Astrocyte of the cerebellum (primary cell): ENCODE results near the gene ARV1.

Experiments used
- DNase-seq: peaks from one replicate; pipeline ENCODE4 v3.0.0-alpha.2; 2011; ENCODE audit warnings: low read depth
- H3K4me3 ChIP-seq: 2 replicates; pipeline ENCODE4 v1.5.1; 2011; ENCODE audit warnings: mild to moderate bottlenecking, low read depth, low read length, moderate library complexity
- in situ Hi-C: cut with HindIII; loops from 2 replicates; pipeline ENCODE4 v1.10.0; 2017; ENCODE audit warnings: low sequenced_read_pairs
- TF ChIP-seq, protein P1 (sequence below): IDR thresholded peaks from 2 replicates; pipeline ENCODE4 v1.5.1; 2012; ENCODE audit warnings: low read length, low read depth, moderate library complexity, mild to moderate bottlenecking; ENCODE audit errors: missing control alignments

The ARV1 gene

DNA sequence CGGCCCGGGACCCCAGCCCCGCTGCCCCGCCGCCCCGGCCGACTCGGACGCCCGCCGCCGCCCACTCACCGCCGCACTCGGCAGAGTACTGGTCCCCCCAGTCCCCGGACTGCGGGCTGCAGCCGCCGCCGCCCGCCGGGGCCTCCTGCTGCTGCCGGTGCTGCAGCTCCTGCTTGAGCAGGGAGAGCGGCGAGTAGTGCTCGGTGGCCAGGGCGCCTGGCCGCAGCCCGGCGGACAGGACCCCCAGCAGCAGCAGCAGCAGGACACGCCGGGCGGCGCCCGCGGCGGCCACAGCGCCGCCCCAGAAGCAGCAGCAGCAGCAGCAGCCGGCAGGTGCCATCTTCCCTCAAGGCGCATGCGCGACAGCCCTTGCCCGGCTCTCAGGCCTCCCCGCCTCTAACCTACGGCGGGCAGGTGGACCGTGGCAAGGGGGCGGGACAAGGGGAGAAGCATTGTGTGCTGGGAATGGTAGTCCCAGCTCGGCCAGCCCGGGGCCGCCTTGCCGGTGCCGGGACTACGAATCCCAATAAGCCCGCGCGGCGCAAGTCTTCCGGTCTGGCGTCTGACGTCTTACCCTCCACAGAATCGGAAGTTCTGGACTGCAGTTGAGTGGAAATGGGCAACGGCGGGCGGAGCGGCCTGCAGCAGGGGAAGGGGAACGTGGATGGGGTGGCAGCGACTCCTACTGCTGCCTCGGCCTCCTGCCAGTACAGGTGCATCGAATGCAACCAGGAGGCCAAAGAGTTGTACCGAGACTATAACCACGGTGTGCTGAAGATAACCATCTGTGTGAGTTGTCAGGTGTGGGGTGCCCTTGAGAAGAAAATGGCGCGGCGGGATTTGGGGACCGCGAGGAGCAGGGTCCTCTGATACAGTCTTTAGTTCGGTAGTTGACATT lies at the start of gene ARV1, which contains the start of gene TTC13:
Gene ARV1 (plus strand): TSS at position 604 of the 898 bp plus-strand sequence. CDS start 12 bp downstream, at position 616.
Gene TTC13 (minus strand): TSS at position 371 of the 898 bp plus-strand sequence. CDS start 31 bp downstream, at position 340.
- TF ChIP-seq, protein P1, sequence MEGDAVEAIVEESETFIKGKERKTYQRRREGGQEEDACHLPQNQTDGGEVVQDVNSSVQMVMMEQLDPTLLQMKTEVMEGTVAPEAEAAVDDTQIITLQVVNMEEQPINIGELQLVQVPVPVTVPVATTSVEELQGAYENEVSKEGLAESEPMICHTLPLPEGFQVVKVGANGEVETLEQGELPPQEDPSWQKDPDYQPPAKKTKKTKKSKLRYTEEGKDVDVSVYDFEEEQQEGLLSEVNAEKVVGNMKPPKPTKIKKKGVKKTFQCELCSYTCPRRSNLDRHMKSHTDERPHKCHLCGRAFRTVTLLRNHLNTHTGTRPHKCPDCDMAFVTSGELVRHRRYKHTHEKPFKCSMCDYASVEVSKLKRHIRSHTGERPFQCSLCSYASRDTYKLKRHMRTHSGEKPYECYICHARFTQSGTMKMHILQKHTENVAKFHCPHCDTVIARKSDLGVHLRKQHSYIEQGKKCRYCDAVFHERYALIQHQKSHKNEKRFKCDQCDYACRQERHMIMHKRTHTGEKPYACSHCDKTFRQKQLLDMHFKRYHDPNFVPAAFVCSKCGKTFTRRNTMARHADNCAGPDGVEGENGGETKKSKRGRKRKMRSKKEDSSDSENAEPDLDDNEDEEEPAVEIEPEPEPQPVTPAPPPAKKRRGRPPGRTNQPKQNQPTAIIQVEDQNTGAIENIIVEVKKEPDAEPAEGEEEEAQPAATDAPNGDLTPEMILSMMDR, result no peak
- peak within 1 kb of the TSS; percentile 67 for H3K4me3 ChIP-seq
- DNase-seq, result peak; percentile 96
- in situ Hi-C loops, result no loop called here

DNA sequence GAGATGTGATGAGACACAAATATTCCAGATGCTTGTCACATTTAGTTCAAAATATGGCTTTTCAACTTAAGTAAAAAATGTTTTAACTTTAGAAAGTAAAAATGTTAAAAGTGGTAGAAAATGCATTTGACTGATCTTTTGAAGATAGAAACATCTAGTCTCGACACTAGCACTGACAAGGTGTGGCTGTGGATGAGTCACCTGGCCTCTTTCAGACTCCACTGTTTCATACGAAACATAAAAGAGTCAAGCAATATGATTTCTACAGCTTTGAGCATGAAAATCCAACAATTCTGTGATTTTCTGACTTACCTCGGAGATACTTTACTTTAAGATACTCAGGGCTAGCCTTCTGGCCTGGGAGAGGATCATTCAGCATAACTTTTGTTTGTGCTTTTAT lies 47.9 kb upstream of the ARV1 start:
- no peak overlapping the region for H3K4me3 ChIP-seq
- TF ChIP-seq, protein P1, result no peak
- in situ Hi-C loops, result loop anchor here (25.0 kb wide), 1 partner anchor 281 kb away; no protein-coding TSS in a partner anchor
- DNase-seq, result no peak

DNA sequence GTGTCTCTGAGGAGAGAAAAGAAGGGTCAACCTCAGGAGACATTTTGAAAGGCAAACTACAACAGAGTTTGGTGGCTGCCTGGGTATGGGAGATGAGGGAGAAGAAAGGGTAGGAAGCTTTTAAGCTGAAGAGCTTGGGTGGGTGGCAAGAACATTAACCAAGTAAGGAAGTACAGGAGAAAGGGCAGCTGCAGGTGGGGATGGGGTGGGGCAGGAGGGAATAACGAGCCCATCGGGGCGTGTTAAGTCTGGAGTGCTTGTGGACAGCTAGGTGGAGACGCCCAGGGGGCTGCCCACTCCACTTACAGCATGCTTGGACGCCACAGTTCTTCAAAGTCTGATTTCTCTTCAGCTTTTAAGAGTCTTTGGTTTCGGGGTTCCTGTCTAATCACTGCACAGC lies 43.0 kb upstream of the ARV1 start:
- TF ChIP-seq, protein P1, result no peak
- in situ Hi-C loops, result loop anchor here (25.0 kb wide), 1 partner anchor 276 kb away; no protein-coding TSS in a partner anchor
- DNase-seq, result no peak
- no peak overlapping the region for H3K4me3 ChIP-seq

DNA sequence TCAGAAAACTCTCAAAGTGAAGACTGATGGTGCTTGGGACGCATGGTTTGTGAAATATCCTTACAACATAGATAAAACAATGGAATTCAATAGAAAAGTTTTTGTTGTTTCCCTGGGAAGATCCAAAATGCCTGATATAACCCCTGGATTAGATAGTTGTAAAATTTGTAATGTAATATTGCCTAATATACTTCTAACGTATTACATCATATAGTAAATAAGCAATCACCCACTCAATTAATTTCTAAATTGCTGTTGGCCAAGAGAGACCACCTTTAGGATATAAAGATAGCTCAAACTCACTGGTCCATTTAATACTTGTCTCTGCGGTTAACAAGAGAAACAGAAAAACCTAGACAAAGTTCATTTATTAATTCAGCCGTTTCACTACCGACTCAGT lies 42.4 kb upstream of the ARV1 start:
- H3K4me3 ChIP-seq, result no peak overlapping the region
- TF ChIP-seq, protein P1, result no peak
- no peak for DNase-seq
- in situ Hi-C loops, result loop anchor here (25.0 kb wide), 1 partner anchor 276 kb away; no protein-coding TSS in a partner anchor

DNA sequence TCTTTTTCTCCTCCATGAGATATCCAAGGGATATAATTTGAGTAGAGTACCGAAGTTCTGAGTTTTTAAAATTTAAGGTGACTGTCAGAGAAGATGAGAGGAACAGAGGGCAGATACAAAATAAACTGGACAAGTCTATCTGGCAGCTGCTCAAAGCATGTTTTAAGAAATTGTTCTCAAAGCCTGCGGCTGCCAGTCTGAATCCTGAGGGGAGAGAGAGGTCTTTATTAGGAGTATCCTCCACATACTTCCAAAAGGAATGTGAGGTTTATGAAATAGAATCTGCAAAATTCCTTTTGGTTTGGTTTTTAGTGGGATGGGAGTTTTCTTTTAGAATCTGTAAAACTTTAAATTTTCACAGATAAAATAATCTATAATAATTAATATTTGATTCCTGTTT lies 41.5 kb upstream of the ARV1 start:
- no peak overlapping the region for H3K4me3 ChIP-seq
- in situ Hi-C loops, result loop anchor here (25.0 kb wide), 1 partner anchor 275 kb away; no protein-coding TSS in a partner anchor
- DNase-seq, result no peak
- TF ChIP-seq, protein P1, result no peak

DNA sequence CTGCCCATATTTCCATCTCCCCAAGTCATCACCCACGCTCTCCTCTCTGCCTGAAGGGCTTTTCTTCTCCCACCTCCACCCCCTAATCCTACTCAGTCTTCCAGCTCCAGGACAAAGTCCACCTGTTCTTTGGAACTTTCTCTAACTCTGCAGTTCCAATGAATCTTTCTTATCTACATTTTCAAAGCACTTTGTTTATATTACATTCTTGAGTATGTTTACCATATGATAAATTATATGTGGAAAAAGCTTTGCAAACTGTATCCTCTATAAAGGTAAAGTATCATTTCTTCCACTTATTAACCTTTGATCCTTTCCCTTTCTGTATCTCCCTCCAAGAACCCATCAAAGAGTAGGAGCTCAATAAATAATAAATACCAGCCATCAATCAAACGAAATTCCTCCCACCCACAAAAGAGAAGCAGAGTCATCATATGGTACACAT lies 39.9 kb upstream of the ARV1 start:
- in situ Hi-C loops, result loop anchor here (25.0 kb wide), 1 partner anchor 273 kb away; no protein-coding TSS in a partner anchor
- no peak overlapping the region for H3K4me3 ChIP-seq
- no peak for DNase-seq
- TF ChIP-seq, protein P1, result no peak
